Panc1 (cell line): ENCODE measurements around the gene RNF41.

Experiments
- TF ChIP-seq, protein P1 (sequence below): fragments of 450-650 bp; IDR thresholded peaks from 2 replicates; pipeline ENCODE4 v1.5.1; 2017; ENCODE audit warnings: mild to moderate bottlenecking
- TF ChIP-seq, protein P2 (sequence below), 2 experiments: IDR thresholded peaks; 2 replicates each; pipeline ENCODE4 v1.6.1; 2011 to 2012; ENCODE audit warnings: low read depth in 2 of 2, control low read depth in 1 of 2, low read length in 1 of 2, mild to moderate bottlenecking in 1 of 2, moderate library complexity in 1 of 2; ENCODE audit not compliant: insufficient read depth in 1 of 2

DNA sequence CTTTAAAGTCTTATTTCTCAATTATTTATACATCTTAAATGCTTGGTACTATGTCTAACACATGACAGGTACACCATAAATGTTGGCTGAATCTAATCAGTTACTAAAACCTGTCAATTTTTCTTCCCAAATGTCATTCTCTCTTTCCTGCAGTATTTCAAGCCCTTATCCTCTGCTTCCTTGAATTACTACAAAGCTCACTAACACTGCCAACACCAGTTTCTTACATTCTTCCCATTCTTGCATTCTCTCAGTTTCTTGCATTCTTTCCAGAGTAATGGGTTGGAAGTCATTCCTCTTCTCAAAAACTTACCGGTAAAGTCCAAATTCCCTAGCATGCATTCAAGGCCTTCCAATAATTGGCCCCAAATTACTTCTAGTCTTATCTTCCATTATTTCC lies 22.9 kb downstream of the RNF41 start:
- TF ChIP-seq, protein P1, sequence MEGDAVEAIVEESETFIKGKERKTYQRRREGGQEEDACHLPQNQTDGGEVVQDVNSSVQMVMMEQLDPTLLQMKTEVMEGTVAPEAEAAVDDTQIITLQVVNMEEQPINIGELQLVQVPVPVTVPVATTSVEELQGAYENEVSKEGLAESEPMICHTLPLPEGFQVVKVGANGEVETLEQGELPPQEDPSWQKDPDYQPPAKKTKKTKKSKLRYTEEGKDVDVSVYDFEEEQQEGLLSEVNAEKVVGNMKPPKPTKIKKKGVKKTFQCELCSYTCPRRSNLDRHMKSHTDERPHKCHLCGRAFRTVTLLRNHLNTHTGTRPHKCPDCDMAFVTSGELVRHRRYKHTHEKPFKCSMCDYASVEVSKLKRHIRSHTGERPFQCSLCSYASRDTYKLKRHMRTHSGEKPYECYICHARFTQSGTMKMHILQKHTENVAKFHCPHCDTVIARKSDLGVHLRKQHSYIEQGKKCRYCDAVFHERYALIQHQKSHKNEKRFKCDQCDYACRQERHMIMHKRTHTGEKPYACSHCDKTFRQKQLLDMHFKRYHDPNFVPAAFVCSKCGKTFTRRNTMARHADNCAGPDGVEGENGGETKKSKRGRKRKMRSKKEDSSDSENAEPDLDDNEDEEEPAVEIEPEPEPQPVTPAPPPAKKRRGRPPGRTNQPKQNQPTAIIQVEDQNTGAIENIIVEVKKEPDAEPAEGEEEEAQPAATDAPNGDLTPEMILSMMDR = no peak
- TF ChIP-seq, protein P2, sequence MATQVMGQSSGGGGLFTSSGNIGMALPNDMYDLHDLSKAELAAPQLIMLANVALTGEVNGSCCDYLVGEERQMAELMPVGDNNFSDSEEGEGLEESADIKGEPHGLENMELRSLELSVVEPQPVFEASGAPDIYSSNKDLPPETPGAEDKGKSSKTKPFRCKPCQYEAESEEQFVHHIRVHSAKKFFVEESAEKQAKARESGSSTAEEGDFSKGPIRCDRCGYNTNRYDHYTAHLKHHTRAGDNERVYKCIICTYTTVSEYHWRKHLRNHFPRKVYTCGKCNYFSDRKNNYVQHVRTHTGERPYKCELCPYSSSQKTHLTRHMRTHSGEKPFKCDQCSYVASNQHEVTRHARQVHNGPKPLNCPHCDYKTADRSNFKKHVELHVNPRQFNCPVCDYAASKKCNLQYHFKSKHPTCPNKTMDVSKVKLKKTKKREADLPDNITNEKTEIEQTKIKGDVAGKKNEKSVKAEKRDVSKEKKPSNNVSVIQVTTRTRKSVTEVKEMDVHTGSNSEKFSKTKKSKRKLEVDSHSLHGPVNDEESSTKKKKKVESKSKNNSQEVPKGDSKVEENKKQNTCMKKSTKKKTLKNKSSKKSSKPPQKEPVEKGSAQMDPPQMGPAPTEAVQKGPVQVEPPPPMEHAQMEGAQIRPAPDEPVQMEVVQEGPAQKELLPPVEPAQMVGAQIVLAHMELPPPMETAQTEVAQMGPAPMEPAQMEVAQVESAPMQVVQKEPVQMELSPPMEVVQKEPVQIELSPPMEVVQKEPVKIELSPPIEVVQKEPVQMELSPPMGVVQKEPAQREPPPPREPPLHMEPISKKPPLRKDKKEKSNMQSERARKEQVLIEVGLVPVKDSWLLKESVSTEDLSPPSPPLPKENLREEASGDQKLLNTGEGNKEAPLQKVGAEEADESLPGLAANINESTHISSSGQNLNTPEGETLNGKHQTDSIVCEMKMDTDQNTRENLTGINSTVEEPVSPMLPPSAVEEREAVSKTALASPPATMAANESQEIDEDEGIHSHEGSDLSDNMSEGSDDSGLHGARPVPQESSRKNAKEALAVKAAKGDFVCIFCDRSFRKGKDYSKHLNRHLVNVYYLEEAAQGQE (IDR thresholded peaks at IDR 0.05; ENCODE audit: insufficient read depth in 1 of 2, low read depth in 2 of 2, low read length in 1 of 2) = no peak
